ENCODE data around the gene ZKSCAN4.

ZKSCAN4 gene

GRCh38 chr6:28248916-28249315 is 3.2 kb downstream of the ZKSCAN4 start:
- no peak for DNase-seq (ENCODE audit: low spot score)

DNA sequence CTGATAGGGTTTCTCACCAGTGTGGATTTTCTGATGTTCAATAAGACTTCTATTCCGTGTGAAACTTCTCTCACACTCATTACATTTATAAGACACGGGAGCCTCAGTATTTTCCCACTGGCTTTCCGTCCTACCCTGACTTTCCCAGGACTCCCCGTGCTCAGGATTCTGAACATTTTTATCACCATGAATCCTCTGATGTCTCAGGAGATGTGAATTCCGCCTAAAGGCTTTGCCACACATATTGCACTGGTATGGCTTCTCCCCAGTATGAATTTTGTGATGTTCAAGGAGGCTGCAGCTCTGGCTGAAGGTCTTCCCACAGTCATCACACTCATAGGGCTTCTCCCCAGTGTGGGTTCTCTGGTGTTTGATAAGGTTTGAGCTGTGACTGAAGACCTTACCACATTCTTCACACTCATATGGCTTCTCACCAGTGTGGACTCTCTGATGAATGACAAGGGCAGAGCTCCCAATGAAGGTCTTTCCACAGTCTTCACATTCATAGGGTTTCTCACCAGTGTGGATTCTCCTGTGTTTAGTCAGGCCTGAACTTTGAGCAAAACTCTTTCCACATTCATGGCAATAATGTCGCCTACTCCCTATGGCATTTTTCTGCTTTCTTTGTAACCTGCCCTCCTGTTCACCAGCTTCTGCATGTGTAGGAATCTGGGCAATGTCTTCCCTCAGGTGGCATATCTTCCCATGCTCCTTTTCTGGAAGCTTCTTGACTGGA is 6.7 kb downstream of the ZKSCAN4 start:
- no peak for DNase-seq (ENCODE audit: low spot score)

- no peak for DNase-seq (ENCODE audit: low spot score)
Measured at GRCh38 chr6:28243946-28244345, 8.1 kb downstream of the ZKSCAN4 start.

DNA sequence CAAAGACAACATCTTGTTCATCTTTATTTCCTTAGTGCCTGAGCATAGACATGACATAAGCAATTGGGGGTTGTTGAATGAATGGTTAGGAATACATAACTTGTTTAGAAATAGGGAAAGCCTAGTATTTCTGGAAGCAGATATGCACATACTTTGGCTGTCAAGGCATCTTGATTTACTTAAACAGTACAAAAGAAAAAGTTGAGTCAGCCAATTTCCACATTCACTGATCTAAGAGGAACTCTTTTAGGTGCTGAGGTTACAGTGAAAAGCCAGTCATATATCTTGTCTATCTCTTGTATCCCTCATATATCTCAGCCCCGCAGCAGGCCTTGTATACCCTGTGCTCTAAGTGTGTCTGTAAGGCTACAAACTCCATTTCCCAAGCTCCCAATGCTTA is 11.6 kb downstream of the ZKSCAN4 start:
- no peak for DNase-seq (ENCODE audit: low spot score)

DNA sequence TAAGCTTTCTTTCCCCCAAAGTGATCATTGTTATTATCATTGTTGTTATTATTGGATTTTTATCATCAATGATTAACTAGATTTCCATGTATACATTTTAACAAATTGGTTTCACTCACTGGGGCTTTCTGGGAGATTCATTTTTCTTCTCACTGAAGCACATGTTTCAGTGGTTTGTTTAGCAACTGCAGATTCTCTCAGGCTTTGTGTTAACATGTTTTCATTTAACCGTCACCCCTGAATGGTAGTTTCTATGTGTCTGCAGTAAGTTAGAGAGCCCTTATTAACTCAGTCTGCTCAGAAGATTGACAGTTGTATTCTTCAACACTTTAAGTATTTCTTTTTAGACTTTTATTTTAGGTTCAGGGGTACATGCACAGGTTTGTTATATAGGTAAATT is 12.4 kb downstream of the ZKSCAN4 start:
- DNase-seq (ENCODE audit: low spot score): no peak

DNA sequence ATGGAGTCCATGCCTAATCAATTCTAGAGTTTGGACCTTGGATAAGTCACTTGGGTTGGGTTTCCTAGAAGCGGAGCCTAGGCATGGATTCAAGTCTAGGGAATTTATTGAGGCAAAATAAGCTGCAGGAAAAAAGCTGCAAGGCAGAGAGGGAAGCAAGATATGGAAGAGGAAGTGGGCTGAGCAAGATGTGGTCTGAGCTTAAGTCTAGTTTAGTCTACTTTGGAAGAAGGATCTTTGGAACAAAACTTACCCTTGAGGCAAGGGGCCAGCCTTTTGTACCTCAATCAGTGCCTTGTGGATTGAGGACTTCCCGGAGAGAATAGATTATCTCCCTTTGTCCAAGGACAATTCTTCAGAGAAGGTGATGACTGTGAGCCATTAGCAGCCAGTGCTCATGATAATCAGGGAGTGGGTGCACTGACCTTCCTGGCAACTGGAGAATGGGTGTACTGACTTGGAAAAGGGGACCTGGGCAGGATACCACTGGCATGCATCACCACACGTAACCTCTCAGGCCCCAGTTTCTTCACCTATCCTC is 16.1 kb downstream of the ZKSCAN4 start:
- DNase-seq (ENCODE audit: low spot score): no peak

- no peak for DNase-seq (ENCODE audit: low spot score)
Measured at GRCh38 chr6:28232785-28233184, 19.3 kb downstream of the ZKSCAN4 start.

DNA sequence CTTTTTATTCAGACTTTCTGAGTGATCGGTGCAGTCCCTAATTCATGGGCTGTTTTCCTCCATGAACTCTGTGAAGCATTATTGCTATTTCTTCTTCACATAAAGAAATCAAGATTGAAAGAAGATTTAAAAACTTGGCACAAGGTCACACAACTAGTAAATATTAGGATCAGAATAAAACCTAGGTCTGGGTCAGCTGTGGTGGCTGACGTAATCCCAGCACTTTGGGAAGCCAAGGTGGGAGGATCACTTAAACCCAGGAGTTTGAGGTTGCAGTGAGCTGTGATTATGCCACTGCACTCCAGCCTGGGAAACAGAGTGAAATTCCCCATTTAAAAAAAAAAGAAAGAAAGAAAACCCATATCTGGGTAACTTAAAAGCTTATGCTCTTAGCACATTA is 25.6 kb downstream of the ZKSCAN4 start:
- no peak for DNase-seq (ENCODE audit: low spot score)

- DNase-seq (ENCODE audit: low spot score): peak; percentile 54
Measured at GRCh38 chr6:28225056-28225834, 26.8 kb downstream of the ZKSCAN4 start, which contains the start of gene ZSCAN9. Gene ZSCAN9, plus strand, starts transcription at chr6:28225275. Its CDS starts 1,810 bp downstream, at chr6:28227085.

DNA sequence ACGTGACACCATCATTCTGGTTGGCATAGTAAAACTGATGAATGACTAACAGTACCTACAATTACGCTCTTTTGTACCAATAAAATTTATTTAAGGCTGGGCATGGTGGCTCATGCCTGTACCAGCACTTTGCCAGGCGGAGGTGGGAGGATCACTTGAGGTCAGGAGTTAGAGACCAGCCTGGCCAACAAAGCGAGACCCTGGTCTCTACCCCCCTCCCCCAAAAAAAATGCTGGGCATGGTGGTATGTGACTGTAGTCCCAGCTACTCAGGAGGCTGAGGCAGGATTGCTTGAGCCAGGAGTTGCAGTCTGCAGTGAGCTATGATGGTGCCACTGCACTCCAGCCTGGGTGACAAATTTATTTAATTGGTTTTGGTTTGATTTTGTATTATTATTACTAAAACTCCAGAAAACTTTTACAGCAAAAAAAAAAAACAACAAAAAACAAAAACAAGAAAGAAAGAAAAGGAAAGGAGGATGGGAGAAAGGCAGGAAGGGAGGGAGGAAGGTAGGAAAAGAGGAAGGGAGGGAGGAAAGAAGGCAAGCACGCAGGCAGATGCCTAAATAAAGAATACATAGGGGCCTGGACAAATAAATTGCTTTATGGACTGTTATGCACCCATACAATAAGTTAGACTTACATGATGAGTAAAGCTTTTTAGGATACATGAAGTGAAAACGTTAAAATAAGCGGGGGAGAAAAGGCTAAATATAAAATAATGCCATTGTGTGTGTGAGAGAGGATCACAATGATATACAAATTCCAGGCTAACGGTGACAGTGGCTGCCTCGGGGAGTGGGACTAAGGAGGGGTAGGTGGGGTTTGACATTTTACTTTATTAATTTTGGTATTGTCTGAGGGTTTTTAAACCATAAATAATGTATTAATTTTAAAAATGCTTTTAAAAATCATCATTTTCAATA is 27.7 kb downstream of the ZKSCAN4 start:
- DNase-seq (ENCODE audit: low spot score): no peak

GRCh38 chr6:28220257-28221133 is 31.6 kb downstream of the ZKSCAN4 start:
- no peak for DNase-seq (ENCODE audit: low spot score)

GRCh38 chr6:28218312-28219248 is 33.5 kb downstream of the ZKSCAN4 start:
- DNase-seq (ENCODE audit: low spot score): peak; percentile 68

- DNase-seq (ENCODE audit: low spot score): no peak
Measured at GRCh38 chr6:28217890-28218289, 34.2 kb downstream of the ZKSCAN4 start.

GRCh38 chr6:28215425-28215824 is 36.6 kb downstream of the ZKSCAN4 start:
- no peak for DNase-seq (ENCODE audit: low spot score)

DNA sequence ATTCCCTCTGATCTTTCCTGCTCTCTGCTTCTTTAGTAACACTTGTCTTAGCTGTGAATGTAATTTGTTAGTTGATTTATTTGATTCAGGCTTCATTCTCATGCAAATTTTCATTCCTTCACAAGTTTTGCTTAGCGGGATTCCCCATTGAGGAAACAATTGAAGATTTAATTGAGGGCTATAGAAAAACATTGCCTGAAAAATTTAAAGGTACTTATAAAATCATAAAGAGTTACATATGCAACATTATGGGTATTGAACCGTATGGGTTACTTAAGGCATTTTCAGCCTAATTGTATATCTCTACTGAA is 38.9 kb downstream of the ZKSCAN4 start:
- DNase-seq (ENCODE audit: low spot score): no peak

- no peak for DNase-seq (ENCODE audit: low spot score)
Measured at GRCh38 chr6:28212510-28213212, 39.4 kb downstream of the ZKSCAN4 start.

- DNase-seq (ENCODE audit: low spot score): no peak
Measured at GRCh38 chr6:28211840-28212509, 40.1 kb downstream of the ZKSCAN4 start.

DNA sequence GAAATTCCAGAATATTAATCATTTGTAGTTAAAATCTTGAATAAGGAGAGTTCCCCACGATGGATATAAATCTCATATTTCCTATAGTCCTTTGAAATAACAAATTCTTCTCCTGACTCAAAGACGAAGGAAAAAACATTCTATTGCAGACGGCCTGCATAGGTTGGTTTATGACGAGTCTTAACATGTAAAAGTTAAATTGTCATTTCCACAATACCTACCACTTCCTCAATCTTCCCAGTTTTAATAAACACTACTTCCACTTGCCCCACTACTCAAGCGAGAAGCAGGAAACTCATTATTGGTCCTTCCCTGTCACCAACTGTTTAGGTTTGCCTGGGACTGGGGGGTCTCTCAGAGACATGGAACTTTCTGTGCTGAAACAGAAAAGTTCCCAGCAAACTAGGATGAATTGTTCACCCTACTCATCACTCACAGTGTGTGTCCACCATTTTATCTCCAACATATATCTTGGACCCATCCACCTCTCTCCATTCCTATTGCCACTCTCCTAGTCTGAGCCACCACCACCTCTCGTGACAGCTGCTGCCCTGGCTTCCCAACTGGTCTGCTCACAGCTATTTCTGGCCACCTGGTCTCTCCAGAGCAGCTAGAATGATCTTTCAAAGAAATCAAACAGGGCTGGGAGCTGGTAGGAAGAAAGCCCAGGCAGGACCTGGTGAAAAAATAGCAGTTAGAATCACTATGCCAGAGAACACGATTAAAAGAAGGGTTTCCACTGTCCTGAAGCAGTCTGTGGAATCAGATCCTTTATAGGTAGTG is 42.1 kb downstream of the ZKSCAN4 start:
- no peak for DNase-seq (ENCODE audit: low spot score)

Data from HuH-7.5 (cell line).